ENCODE results near the gene ALLC.

Gene ALLC

DNA sequence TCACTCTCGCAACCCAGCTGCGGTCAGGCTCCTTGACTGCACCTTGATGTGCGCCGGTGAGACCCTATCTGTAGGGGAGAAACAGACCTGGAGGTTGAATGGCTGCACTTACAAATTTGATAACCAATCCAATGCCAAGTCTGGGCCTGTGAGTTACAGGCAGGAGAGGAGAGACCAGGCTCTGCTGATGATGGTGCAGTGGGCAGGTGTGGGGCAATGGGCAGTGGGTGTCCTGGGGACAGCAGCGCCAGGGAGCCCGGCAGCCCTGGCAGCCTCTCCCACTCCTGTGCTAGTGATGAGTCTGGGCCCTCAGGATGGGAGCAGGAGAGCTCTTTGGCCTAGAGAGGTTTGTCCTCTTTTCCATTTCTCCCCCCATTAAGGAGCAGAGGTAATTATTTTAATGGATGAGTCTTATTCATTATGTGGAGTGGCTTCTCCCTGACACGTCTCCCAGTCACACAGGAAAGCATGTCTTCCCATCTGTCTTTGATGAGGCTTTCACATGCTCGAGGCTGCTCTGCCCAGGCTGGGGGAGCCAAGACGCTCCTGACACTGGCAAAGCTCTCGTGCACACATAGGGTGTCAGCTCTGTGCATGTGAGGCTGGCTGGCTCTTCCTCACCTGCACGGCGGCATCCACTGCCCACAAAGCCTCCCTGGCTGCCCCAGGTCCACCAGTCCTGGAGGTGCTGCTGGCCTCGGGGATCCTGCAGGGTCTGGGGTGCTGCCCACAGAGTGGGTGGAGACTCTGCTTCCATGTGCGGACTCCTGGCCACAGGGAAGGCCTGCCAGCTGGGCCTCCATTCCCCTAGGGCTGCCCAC, 10.0 kb upstream of the ALLC start:
- H3K9ac ChIP-seq (ENCODE audit: low read depth, low read length, poor library complexity, severe bottlenecking), result no peak overlapping the region
- H3K9me3 ChIP-seq (ENCODE audit: insufficient read depth, low read depth, low read length), result no peaks in the 10 kb centered on the region
- no peaks in the 10 kb centered on the region for H4K20me1 ChIP-seq (ENCODE audit: insufficient read depth, low read length, poor library complexity, severe bottlenecking)
- H3K27me3 ChIP-seq (ENCODE audit: insufficient read depth, low read length, poor library complexity, severe bottlenecking), result no peaks in the 10 kb centered on the region
- H3K4me3 ChIP-seq (ENCODE audit: low read length, poor library complexity, severe bottlenecking), result no peak overlapping the region
- no peaks in the 10 kb centered on the region for H3K9me2 ChIP-seq (replicated peaks; ENCODE audit: low read depth, low read length)
- no peaks in the 10 kb centered on the region for H3K79me2 ChIP-seq (ENCODE audit: insufficient read depth, low read length)
- no peak for TF ChIP-seq EZH2phosphoT487 (IDR thresholded peaks at IDR 0.05; ENCODE audit: borderline replicate concordance)
- TF ChIP-seq, protein P1, sequence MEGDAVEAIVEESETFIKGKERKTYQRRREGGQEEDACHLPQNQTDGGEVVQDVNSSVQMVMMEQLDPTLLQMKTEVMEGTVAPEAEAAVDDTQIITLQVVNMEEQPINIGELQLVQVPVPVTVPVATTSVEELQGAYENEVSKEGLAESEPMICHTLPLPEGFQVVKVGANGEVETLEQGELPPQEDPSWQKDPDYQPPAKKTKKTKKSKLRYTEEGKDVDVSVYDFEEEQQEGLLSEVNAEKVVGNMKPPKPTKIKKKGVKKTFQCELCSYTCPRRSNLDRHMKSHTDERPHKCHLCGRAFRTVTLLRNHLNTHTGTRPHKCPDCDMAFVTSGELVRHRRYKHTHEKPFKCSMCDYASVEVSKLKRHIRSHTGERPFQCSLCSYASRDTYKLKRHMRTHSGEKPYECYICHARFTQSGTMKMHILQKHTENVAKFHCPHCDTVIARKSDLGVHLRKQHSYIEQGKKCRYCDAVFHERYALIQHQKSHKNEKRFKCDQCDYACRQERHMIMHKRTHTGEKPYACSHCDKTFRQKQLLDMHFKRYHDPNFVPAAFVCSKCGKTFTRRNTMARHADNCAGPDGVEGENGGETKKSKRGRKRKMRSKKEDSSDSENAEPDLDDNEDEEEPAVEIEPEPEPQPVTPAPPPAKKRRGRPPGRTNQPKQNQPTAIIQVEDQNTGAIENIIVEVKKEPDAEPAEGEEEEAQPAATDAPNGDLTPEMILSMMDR (conservative IDR thresholded peaks at IDR 0.05; ENCODE audit: low read length), result no peak
- H3F3A ChIP-seq (ENCODE audit: low read depth), result no peaks in the 10 kb centered on the region
- H3K4me2 ChIP-seq (ENCODE audit: low read depth, low read length, poor library complexity, severe bottlenecking), result no peak overlapping the region
- no peaks in the 10 kb centered on the region for H3K36me3 ChIP-seq (ENCODE audit: insufficient read depth, low read length)
- H2AFZ ChIP-seq (ENCODE audit: low read length), result no peak overlapping the region
- H3K4me1 ChIP-seq (ENCODE audit: insufficient read depth, low read length, poor library complexity, severe bottlenecking), result peaks cover 7% of the 10 kb centered on the region

DNA sequence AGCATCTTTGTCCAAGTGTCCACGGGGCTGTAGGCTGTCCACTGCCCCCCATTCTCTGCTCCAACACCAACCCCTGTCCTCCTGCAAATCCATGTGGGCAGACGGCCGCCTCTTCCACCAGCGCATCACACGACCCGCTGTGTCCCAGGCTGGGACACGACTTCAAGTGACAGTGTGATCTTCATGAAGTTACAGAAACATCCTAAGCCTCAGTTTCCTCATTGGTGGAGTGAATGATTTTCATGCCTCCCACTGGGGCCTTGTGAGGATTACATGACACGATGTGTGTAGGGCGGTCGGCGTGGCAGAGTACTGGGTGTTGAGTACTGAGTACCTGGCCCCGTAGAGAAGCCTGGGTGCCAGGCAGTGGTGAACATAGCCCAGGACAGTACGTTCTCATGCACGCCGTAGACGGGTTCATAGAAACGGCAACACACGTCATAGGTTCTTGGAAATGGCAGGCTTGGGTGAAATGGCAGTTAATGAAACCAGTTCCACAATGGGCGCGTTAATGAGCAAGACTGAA, 9.3 kb upstream of the ALLC start:
- Histone ChIP-seq H3K4me1 (ENCODE audit: insufficient read depth, low read length, poor library complexity, severe bottlenecking) (peaks cover 7% of the 10 kb centered on the region), H3K27me3 (ENCODE audit: insufficient read depth, low read length, poor library complexity, severe bottlenecking) (no peaks in the 10 kb centered on the region), H3K9me2 (replicated peaks; ENCODE audit: low read depth, low read length) (no peaks in the 10 kb centered on the region), H3F3A (ENCODE audit: low read depth) (no peaks in the 10 kb centered on the region), H3K4me2 (ENCODE audit: low read depth, low read length, poor library complexity, severe bottlenecking) (no peak overlapping the region), H3K79me2 (ENCODE audit: insufficient read depth, low read length) (no peaks in the 10 kb centered on the region), H3K9me3 (ENCODE audit: insufficient read depth, low read depth, low read length) (no peaks in the 10 kb centered on the region), H4K20me1 (ENCODE audit: insufficient read depth, low read length, poor library complexity, severe bottlenecking) (no peaks in the 10 kb centered on the region), H3K4me3 (ENCODE audit: low read length, poor library complexity, severe bottlenecking) (no peak overlapping the region), H3K36me3 (ENCODE audit: insufficient read depth, low read length) (no peaks in the 10 kb centered on the region), H2AFZ (ENCODE audit: low read length) (no peak overlapping the region), H3K9ac (ENCODE audit: low read depth, low read length, poor library complexity, severe bottlenecking) (no peak overlapping the region)
- TF ChIP-seq, protein P1 (conservative IDR thresholded peaks at IDR 0.05; ENCODE audit: low read length), result no peak
- no peak for TF ChIP-seq EZH2phosphoT487 (IDR thresholded peaks at IDR 0.05; ENCODE audit: borderline replicate concordance)

DNA sequence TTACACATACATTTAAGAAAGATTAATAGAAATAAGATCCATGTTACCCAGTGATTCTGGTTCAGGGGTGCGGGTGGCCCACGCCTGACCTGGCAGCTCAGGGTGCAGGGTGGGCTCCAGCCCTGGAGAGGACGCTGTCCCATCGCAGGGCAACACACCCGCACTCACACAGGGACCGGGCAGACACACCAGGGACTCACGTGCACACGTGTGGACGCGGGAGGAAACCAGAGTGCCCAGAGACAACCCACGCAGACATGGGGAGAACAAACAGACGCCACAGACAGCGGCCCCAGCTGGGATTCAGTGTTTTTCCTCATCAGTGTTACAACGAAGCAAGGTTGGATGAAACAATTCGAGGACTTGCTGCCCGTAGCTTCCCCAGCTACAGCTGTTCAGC, 8.4 kb upstream of the ALLC start:
- no peak overlapping the region for H2AFZ ChIP-seq (ENCODE audit: low read length)
- no peak overlapping the region for H3K4me2 ChIP-seq (ENCODE audit: low read depth, low read length, poor library complexity, severe bottlenecking)
- no peaks in the 10 kb centered on the region for H3K9me2 ChIP-seq (replicated peaks; ENCODE audit: low read depth, low read length)
- H3K4me3 ChIP-seq (ENCODE audit: low read length, poor library complexity, severe bottlenecking), result no peak overlapping the region
- H4K20me1 ChIP-seq (ENCODE audit: insufficient read depth, low read length, poor library complexity, severe bottlenecking), result no peaks in the 10 kb centered on the region
- no peak for TF ChIP-seq EZH2phosphoT487 (IDR thresholded peaks at IDR 0.05; ENCODE audit: borderline replicate concordance)
- TF ChIP-seq, protein P1 (conservative IDR thresholded peaks at IDR 0.05; ENCODE audit: low read length), result no peak
- H3K36me3 ChIP-seq (ENCODE audit: insufficient read depth, low read length), result no peaks in the 10 kb centered on the region
- peaks cover 7% of the 10 kb centered on the region for H3K4me1 ChIP-seq (ENCODE audit: insufficient read depth, low read length, poor library complexity, severe bottlenecking)
- H3K9me3 ChIP-seq (ENCODE audit: insufficient read depth, low read depth, low read length), result no peaks in the 10 kb centered on the region
- no peak overlapping the region for H3K9ac ChIP-seq (ENCODE audit: low read depth, low read length, poor library complexity, severe bottlenecking)
- H3K79me2 ChIP-seq (ENCODE audit: insufficient read depth, low read length), result no peaks in the 10 kb centered on the region
- H3F3A ChIP-seq (ENCODE audit: low read depth), result no peaks in the 10 kb centered on the region
- H3K27me3 ChIP-seq (ENCODE audit: insufficient read depth, low read length, poor library complexity, severe bottlenecking), result no peaks in the 10 kb centered on the region

Measured in Loucy (cell line).